Smooth muscle cell of trachea (primary cell): Measurements from ENCODE around the gene ACAN. TPM values are rescaled to one million over a fixed set of nuclear protein-coding genes. Genes with fewer than 3 reads are reported as not detected.

Source experiments
- total RNA-seq: library from RNA; depleted of rRNA; stranded (reverse); fragments of >200 nt; gene quantifications from 2 replicates; pipeline ENCODE4 v1.2.1, GENCODE V29; 2014

ACAN gene
- total RNA-seq: under 0.01 and 3.6 TPM in 2 replicates

GRCh38 chr15:88803241-88803919 lies at the start of gene ACAN:
ACAN (plus strand) TSS chr15:88803436; CDS start chr15:88836207, 32,771 bp downstream.

DNA sequence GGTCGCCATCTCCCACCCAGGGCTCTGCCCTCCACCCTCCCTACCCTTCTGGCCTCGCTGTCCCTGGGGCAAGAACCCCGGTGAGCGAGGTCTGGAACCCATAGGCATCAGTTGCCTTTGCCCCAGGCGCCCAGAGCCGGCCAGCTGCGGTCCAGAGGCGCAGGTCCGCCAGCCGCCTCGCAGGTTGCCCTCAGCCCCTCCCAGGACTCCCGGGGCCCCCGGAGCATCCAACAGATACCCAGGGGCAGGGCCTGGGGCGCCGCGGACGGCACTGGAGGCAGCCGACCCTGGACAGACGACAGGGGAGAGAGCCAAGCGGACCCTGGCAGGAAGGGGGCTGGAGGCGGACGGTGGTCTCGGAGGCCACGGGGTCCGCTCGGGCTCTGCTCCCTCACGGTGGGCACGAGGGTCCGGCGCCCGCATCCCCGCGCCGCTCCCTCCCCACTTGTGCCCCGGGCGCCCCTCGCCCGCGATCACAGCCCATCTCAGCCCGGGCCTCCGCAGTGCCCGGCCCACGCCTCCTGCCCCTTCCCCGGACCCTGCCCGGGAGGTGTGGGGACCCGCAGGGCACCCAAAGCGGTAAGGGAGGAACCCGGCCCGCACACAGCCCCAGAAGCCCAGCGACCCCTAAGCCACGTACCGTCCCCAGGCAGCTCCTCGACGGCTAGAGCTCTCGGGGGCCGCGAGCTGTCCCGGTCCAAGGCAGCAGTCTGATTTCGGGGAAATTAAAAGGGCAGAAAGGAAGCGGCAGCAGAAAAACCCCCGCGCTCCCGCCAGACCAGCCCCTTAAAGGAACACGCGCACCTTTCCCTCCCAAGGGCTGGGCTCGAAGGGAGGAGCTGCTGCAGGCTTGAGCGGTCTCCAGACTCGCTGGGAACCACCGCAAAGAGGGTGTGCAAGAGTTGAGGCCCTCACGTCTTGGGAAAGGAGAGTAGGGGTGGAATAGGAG lies 91.9 kb downstream of the ACAN start, which contains the start of gene HAPLN3:
HAPLN3 (minus strand) TSS at position 726 of the 949 bp plus-strand sequence. CDS start 8,246 bp downstream, outside the sequence.

DNA sequence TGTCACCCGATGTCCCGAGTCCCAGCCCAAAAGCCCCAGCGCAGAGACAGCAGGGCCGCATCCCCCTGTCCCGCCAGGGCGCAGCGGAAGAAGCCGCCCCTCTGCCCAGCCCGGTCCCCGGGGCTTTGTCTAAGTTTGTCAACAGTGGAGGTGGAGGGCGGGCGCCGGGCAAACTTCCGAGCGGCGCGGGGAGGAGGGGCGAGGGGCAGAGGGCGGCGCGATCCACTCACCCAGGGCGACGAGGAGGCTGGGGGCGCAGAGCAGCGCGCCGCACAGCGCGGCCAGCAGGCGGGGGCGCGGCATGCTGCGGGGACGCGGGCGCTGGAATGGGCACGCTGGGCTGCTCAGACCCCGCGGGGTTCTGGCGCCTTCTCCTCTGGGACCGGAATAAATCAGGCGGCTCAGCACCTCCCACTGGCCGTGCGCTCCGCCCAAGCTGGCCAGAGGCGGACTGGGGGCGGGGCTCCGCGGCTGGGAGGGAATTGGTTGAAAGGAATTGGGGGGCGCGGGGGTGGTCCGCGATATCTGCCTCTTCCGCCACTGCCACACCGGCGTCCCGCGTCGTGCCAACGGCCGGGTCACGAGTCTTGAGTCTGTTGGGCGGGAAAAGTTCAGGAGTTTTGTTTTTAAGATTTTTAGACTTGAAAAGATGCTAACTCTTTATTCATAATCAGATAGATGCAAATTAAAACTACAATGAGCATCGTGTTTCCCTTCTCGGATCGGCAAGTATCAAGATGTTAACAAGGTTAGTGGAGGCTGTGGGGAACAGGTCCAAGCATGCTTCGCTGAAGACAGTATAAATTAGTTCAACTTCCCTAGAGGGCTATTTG lies 110.0 kb downstream of the ACAN start, which contains the start of gene MFGE8:
MFGE8 (minus strand) TSS at position 363 of the 833 bp plus-strand sequence; CDS start at position 303, 60 bp downstream.

Other genes with a start within 250 kb of the ACAN start
- gene AEN, start 182.1 kb upstream of the ACAN start, total RNA-seq: 42.6 and 76.3 TPM in 2 replicates
- 2.5 and 4.8 TPM in 2 replicates for gene ISG20, start 164.4 kb upstream of the ACAN start, total RNA-seq
- 0.87 and 5.3 TPM in 2 replicates for gene HAPLN3, start 92.1 kb downstream of the ACAN start, total RNA-seq
- gene MFGE8, start 109.9 kb downstream of the ACAN start, total RNA-seq: 46.1 and 188 TPM in 2 replicates